Prostate gland (tissue), 2 donors: Measurements from ENCODE around the gene RNU5D-1. TPM values are rescaled to one million over a fixed set of nuclear protein-coding genes. Genes with fewer than 3 reads are reported as not detected.

Experiments used
- DNase-seq: peaks from one replicate; pipeline ENCODE4 v3.0.0-alpha.2; 2019; ENCODE audit warnings: low spot score
- H3K27ac ChIP-seq, 2 donors: fragments of 200-600 bp; sonication (generic); 2 replicates each; pipeline ENCODE4 v1.5.1; 2017 to 2019
- H3K27me3 ChIP-seq: fragments of 200-600 bp; sonication (generic); replicated peaks from 2 replicates; pipeline ENCODE4 v1.5.1; 2019; ENCODE audit not compliant: insufficient read depth
- H3K36me3 ChIP-seq, 2 donors: fragments of 200-600 bp; sonication (generic); 1 replicate in 1 of 2; 2 replicates in 1 of 2; pipeline versions ENCODE4 v1.5.1 to v1.8.1; 2017 to 2019
- H3K4me1 ChIP-seq: fragments of 200-600 bp; sonication (generic); replicated peaks from 2 replicates; pipeline ENCODE4 v1.5.1; 2019
- H3K4me3 ChIP-seq, 2 donors: fragments of 200-600 bp; sonication (generic); 2 replicates each; pipeline ENCODE4 v1.5.1; 2017 to 2019
- H3K9me3 ChIP-seq: fragments of 200-600 bp; sonication (generic); 2 replicates; pipeline ENCODE4 v1.5.1; 2017
- POLR2A ChIP-seq: fragments of 450-650 bp; IDR thresholded peaks from one replicate; pipeline ENCODE4 v1.6.1; 2016; ENCODE audit warnings: antibody characterized with exemption, mild to moderate bottlenecking
- POLR2AphosphoS5 ChIP-seq: sonication (generic); formaldehyde crosslinking; IDR thresholded peaks from one replicate; pipeline ENCODE4 v1.6.1; 2017; ENCODE audit warnings: antibody characterized with exemption
- WGBS: methylation state at CpG from one replicate; pipeline ENCODE4 v1.1.5; 2018; 5-methylcytosine and 5-hydroxymethylcytosine counted together
- intact Hi-C: fragments of 100-400 bp; cut with DNase I; formaldehyde crosslinking; loops from one replicate; pipeline ENCODE4 v1.14.2; 2022
- total RNA-seq, 2 donors: library from RNA; depleted of rRNA; stranded (reverse); fragments of >200 nt; gene quantifications; one replicate each; pipeline ENCODE4 v1.1.0, GENCODE V29; 2016
- TF ChIP-seq, protein P1 (sequence below), 4 experiments: fragments of 200-600 bp in 2 of 4; fragments of 450-650 bp in 2 of 4; sonication (generic) in 2 of 4; IDR thresholded peaks; 1 replicate in 3 of 4; 2 replicates in 1 of 4; pipeline ENCODE4 v1.5.1; 2016 to 2019; ENCODE audit warnings: antibody characterized with exemption in 4 of 4, mild to moderate bottlenecking in 2 of 4, moderate library complexity in 2 of 4

Gene RNU5D-1
- total RNA-seq, 2 donors from 2014 or later, result not detected

DNA sequence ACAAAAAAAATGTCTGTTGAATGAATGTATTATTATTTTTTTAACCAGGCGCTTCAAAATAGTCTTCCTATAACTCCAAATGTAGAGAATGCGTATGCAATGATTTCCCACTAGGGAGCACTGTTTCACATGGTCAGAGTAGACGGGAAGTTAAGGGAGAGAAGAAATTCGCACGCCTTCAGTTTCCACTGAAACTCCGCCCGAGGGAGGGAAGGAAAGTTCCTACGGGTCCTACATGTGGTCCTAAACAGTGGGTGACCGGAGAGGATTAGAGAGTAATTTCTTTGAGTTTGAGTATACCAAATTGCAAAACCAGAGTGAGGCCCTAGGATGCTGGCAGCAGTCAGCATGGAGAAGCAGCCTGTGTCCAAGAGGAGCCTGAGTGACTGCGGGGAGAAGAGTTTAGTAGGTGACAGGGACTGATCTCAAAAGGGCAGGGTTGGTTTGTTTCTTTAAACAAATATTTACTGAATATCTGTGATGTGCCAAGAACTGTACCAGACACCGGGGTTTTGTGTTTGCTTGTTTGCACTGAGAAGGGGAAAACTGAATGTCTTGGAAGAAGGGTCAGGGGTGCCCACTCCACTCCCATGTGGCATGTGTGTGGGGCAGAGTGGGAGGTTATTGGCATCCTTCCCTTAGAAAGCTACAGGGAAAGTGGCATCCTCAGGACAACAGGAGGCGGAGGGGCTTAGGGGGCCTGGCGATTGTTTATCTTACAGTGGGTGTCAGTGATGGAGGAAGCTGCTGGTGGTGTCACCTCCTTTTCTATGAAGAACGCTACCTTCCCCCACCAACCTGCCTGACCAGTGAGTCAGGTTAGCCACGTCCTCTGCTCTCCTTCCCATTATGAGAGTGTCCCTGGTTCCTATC, 22.8 kb downstream of the RNU5D-1 start:
- Histone ChIP-seq H3K9me3 (no peaks in the 10 kb centered on the region), H3K4me1 (no peaks in the 10 kb centered on the region), H3K27ac (no peak overlapping the region), H3K36me3 (no peaks in the 10 kb centered on the region), H3K4me3 (no peak overlapping the region), H3K27me3 (no peaks in the 10 kb centered on the region)
- WGBS, result 64% methylated on average over 15 of the region's 15 CpGs
- no peak for DNase-seq
- TF ChIP-seq POLR2A (no peak), POLR2AphosphoS5 (no peak)
- TF ChIP-seq, protein P1, sequence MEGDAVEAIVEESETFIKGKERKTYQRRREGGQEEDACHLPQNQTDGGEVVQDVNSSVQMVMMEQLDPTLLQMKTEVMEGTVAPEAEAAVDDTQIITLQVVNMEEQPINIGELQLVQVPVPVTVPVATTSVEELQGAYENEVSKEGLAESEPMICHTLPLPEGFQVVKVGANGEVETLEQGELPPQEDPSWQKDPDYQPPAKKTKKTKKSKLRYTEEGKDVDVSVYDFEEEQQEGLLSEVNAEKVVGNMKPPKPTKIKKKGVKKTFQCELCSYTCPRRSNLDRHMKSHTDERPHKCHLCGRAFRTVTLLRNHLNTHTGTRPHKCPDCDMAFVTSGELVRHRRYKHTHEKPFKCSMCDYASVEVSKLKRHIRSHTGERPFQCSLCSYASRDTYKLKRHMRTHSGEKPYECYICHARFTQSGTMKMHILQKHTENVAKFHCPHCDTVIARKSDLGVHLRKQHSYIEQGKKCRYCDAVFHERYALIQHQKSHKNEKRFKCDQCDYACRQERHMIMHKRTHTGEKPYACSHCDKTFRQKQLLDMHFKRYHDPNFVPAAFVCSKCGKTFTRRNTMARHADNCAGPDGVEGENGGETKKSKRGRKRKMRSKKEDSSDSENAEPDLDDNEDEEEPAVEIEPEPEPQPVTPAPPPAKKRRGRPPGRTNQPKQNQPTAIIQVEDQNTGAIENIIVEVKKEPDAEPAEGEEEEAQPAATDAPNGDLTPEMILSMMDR (IDR thresholded peaks at IDR 0.05), result peak in 1 of 4 experiments; percentile 36
- intact Hi-C loops, result no loop called here

DNA sequence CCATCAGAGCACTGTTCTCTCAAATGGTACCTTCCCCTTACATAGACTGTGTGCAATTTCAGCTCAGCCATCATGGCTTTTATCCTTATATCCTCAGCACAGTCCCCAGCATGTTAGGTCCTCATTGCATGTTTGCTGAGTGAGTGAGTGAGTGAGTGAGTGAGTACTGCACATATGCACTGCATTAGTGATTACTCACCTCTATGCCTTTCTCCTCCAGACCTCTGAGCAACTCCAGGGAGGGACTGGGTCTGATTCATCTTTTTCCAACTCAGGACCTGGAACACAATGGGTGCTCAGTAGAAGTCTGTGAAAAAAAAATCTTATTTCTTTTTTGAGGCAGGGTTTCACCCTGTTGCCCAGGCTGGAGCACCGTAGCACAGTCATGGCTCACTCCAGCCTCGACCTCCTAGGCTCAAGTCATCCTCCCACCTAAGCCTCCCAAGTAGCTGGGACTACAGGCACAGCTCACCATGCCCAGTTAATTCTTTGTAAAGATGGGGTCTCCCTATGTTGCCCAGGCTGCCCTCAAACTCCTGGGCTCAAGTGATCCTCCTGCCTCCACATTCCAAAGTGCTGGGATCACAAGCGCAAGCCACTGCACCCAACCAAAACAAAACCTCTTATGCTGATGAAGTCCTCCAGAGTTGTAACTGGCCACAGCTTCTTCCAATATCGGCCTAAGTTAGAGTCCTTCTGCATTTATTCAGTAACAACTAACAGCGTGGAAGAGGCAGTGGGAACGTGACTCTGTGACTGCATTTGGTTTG, 23.7 kb downstream of the RNU5D-1 start:
- Histone ChIP-seq H3K27ac (no peak overlapping the region), H3K9me3 (no peaks in the 10 kb centered on the region), H3K4me1 (no peaks in the 10 kb centered on the region), H3K27me3 (no peaks in the 10 kb centered on the region), H3K36me3 (no peaks in the 10 kb centered on the region), H3K4me3 (no peak overlapping the region)
- intact Hi-C loops, result no loop called here
- 88% methylated on average over 6 of the region's 6 CpGs for whole genome bisulfite sequencing
- DNase-seq, result no peak
- TF ChIP-seq POLR2A, result no peak

DNA sequence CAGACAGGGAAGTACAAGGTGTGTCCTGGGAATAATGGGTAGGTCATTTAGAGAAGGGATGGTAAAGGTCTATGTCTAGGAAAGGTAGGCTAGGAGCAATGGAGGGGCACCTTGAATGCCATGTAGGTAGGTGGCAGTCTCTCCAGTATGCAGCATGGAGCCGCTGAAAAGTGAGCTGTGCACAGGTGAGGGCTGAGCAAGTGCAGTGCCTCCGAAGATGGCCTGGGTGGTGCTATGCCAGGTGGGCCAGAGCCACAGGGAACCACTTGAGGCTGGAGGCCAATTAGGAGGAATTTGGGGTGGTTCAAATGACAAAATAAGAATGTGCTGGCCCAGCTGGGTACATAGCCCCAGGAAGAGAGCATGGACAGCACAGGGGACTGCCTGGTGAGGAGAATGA, 25.0 kb downstream of the RNU5D-1 start:
- no peaks in the 10 kb centered on the region for H3K4me1 ChIP-seq
- H3K27me3 ChIP-seq, result no peaks in the 10 kb centered on the region
- no peak for TF ChIP-seq POLR2AphosphoS5
- TF ChIP-seq, protein P1 (IDR thresholded peaks at IDR 0.05), result no peak
- TF ChIP-seq POLR2A, result no peak
- 70% methylated on average over 2 of the region's 2 CpGs for WGBS
- no peak for DNase-seq
- intact Hi-C loops, result no loop called here
- H3K4me3 ChIP-seq, result no peak overlapping the region
- no peak overlapping the region for H3K27ac ChIP-seq
- no peaks in the 10 kb centered on the region for H3K9me3 ChIP-seq
- no peaks in the 10 kb centered on the region for H3K36me3 ChIP-seq

DNA sequence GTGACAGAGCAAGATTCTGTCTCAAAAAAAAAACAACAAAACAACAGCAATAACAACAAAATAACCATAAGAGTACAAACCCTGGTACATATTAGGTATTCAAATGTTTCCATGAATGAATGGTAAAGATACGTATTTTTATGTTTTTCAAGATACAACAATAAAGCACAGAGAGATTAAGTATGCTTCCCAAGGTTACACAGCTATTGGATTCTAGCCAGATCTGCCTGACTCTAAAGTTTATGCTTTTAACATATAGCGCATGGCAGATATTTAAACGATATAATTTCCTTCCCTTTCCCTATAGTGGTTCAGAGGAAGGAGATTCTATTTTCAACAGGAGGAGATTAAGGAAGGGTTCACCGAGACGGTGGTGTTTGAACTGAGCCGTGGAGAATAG, 25.5 kb downstream of the RNU5D-1 start:
- no peak for DNase-seq
- no peak for TF ChIP-seq POLR2AphosphoS5
- TF ChIP-seq POLR2A, result no peak
- TF ChIP-seq, protein P1 (IDR thresholded peaks at IDR 0.05), result no peak
- Histone ChIP-seq H3K27me3 (no peaks in the 10 kb centered on the region), H3K4me1 (no peaks in the 10 kb centered on the region), H3K9me3 (no peaks in the 10 kb centered on the region), H3K27ac (no peak overlapping the region), H3K4me3 (no peak overlapping the region), H3K36me3 (no peaks in the 10 kb centered on the region)
- intact Hi-C loops, result no loop called here
- 83% methylated on average over 6 of the region's 6 CpGs for WGBS

DNA sequence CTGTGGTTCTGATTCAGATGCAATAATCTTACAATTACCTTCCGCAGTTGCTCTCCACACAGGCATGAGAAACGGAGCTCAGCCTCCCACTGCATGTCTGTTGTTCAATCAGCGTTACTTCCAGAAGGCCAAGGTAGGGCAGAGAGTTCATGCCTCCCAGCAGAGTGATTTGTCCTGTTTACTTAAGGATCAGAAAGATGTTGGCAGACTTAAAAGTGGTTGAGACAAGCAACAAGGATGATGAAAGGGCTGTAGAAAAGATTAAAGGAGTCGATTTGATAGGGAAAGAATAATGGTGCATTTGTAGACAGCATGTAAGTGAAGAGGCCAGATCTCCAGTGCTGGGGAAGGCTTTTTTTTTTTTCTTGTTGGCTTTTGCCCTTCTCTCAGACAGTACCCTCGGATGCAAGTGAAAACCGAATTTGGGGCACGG, 29.8 kb downstream of the RNU5D-1 start:
- TF ChIP-seq, protein P1 (IDR thresholded peaks at IDR 0.05), result no peak
- TF ChIP-seq POLR2A (no peak), POLR2AphosphoS5 (no peak)
- 44% methylated on average over 7 of the region's 7 CpGs for WGBS
- DNase-seq, result no peak
- Histone ChIP-seq H3K4me1 (no peaks in the 10 kb centered on the region), H3K27me3 (no peaks in the 10 kb centered on the region), H3K9me3 (no peaks in the 10 kb centered on the region), H3K27ac (no peak overlapping the region), H3K4me3 (no peak overlapping the region), H3K36me3 (no peaks in the 10 kb centered on the region)
- intact Hi-C loops, result no loop called here
